SJCRH30 (cell line): Measurements from ENCODE around the gene RALGAPA1. TPM values are rescaled to one million over a fixed set of nuclear protein-coding genes. Genes with fewer than 3 reads are reported as not detected.

Experiments used
- DNase-seq, 2 experiments: peaks; one replicate each; pipeline ENCODE4 v3.0.0-alpha.2; 2015 to 2020
- H3K27ac ChIP-seq: fragments of 250-450 bp; sonication (Bioruptor Pico); 2 replicates; pipeline ENCODE4 v1.5.1; 2020; ENCODE audit warnings: mild to moderate bottlenecking, moderate library complexity
- H3K27me3 ChIP-seq: fragments of 250-450 bp; sonication (Bioruptor Pico); 2 replicates; pipeline ENCODE4 v1.5.1; 2020; ENCODE audit warnings: mild to moderate bottlenecking, moderate library complexity
- H3K36me3 ChIP-seq: fragments of 250-450 bp; sonication (Bioruptor Pico); 2 replicates; pipeline ENCODE4 v1.5.1; 2020; ENCODE audit warnings: mild to moderate bottlenecking, moderate library complexity
- H3K4me1 ChIP-seq: fragments of 250-450 bp; sonication (Bioruptor Pico); 2 replicates; pipeline ENCODE4 v1.5.1; 2020; ENCODE audit warnings: mild to moderate bottlenecking, moderate library complexity
- H3K4me3 ChIP-seq: fragments of 250-450 bp; sonication (Bioruptor Pico); 2 replicates; pipeline ENCODE4 v1.5.1; 2020; ENCODE audit warnings: mild to moderate bottlenecking, moderate library complexity
- H3K9me3 ChIP-seq: fragments of 250-450 bp; sonication (Bioruptor Pico); replicated peaks from 2 replicates; pipeline ENCODE4 v1.5.1; 2020; ENCODE audit warnings: mild to moderate bottlenecking, moderate library complexity
- total RNA-seq: library from RNA; depleted of rRNA; stranded (reverse); fragments of >200 nt; shearing (Covaris generic); gene quantifications from 2 replicates; pipeline ENCODE4 v1.2.3, GENCODE V29; 2014; rRNA removed

RALGAPA1 gene
- total RNA-seq, 1 experiment from 2014 or later = 25.9 TPM

DNA sequence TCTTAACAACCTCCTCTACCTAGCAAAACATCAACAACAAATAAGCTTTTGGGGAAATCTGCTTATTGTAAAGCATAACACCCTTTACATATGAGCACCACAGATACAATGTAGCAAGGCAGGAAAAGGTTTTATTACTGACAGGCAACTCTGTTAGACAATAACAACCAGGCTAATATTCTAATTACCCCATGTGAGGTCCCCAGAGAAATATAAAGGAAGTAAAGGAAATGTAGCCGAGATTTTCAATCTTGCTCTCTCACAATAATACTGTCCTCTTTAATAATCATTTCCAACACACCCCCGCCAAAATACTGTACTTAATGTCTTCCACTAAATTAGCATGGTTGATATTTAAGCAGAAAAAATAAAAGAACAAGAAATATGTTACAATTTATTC is 289.1 kb downstream of the RALGAPA1 start:
- H3K4me3 ChIP-seq = no peak overlapping the region
- no peak overlapping the region for H3K27ac ChIP-seq
- H3K27me3 ChIP-seq = no peaks in the 10 kb centered on the region
- DNase-seq = no peak
- H3K36me3 ChIP-seq = no peaks in the 10 kb centered on the region
- no peaks in the 10 kb centered on the region for H3K4me1 ChIP-seq
- no peaks in the 10 kb centered on the region for H3K9me3 ChIP-seq

GRCh38 chr14:35515916-35516315 is 293.2 kb downstream of the RALGAPA1 start:
- no peak overlapping the region for H3K4me3 ChIP-seq
- H3K36me3 ChIP-seq = no peaks in the 10 kb centered on the region
- H3K27me3 ChIP-seq = no peaks in the 10 kb centered on the region
- H3K27ac ChIP-seq = no peak overlapping the region
- DNase-seq = no peak
- no peaks in the 10 kb centered on the region for H3K4me1 ChIP-seq
- H3K9me3 ChIP-seq = no peaks in the 10 kb centered on the region

- no peaks in the 10 kb centered on the region for H3K4me1 ChIP-seq
- H3K36me3 ChIP-seq = no peaks in the 10 kb centered on the region
- H3K27me3 ChIP-seq = no peaks in the 10 kb centered on the region
- no peak overlapping the region for H3K4me3 ChIP-seq
- no peak overlapping the region for H3K27ac ChIP-seq
- DNase-seq = no peak
- no peaks in the 10 kb centered on the region for H3K9me3 ChIP-seq
These were observed 296.3 kb downstream of the RALGAPA1 start for GRCh38 chr14:35512765-35513164.

DNA sequence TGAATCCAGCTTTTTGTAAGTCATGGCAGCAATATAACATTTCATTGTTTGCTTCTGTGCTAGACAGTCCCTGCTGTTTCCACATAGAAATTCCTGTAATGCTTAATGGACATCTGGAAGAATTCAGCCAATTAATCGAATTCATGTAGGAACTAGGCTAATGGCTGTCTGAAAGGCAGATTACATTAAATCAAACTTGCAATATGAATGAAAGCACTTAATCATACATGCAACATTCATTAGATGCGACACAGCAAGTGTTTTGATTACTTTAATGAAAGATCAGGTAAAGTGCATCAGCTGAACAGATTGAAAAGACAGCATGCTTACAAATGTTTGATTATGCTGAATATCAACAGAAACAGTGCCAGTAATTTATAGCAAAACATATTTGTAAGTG is 299.2 kb downstream of the RALGAPA1 start:
- Histone ChIP-seq H3K27ac (no peak overlapping the region), H3K4me1 (no peaks in the 10 kb centered on the region), H3K27me3 (no peaks in the 10 kb centered on the region), H3K4me3 (no peak overlapping the region), H3K36me3 (no peaks in the 10 kb centered on the region), H3K9me3 (no peaks in the 10 kb centered on the region)
- no peak for DNase-seq

DNA sequence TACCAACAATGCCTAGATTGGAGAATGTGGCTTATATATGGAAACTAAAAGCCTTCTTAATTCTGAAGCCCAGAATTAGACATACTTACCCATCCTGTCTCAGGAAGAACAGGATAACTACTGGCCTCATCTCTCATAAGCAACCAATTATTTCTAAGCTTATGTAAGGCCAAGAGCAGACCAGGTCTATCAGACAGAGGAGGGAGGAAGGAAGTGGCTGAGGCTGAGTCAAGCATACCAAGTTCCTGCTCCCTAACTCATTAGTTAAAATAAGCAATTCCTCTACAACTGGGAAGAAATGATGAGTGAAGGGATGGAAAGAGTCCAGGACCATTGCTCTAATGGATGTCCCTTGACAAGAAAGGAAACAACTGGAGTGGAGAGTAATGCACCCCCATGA is 302.2 kb downstream of the RALGAPA1 start:
- H3K27me3 ChIP-seq = no peaks in the 10 kb centered on the region
- no peak overlapping the region for H3K4me3 ChIP-seq
- DNase-seq = no peak
- no peak overlapping the region for H3K27ac ChIP-seq
- no peaks in the 10 kb centered on the region for H3K9me3 ChIP-seq
- H3K4me1 ChIP-seq = no peaks in the 10 kb centered on the region
- H3K36me3 ChIP-seq = no peaks in the 10 kb centered on the region

DNA sequence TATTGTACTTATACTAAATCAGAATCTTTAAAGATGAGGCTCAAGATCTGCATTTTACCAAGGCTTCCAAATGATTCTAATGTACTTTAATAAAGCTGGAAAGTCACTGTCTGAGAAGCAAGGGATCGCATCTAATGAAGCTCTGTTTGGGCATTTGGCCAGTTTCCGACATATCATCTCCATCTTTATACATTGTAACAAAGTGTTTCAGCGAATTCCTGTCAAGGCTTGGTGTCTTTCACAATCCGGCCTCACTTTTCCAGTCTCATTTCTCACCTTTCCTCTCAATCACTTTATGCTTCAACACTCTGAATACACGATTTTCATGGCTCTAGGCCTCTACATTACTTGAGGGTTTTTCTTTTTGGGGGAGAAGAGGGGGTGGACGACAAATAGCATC is 302.6 kb downstream of the RALGAPA1 start:
- no peak overlapping the region for H3K27ac ChIP-seq
- H3K27me3 ChIP-seq = no peaks in the 10 kb centered on the region
- no peaks in the 10 kb centered on the region for H3K36me3 ChIP-seq
- no peak overlapping the region for H3K4me3 ChIP-seq
- no peak for DNase-seq
- H3K4me1 ChIP-seq = no peaks in the 10 kb centered on the region
- H3K9me3 ChIP-seq = no peaks in the 10 kb centered on the region

GRCh38 chr14:35504260-35504659 is 304.8 kb downstream of the RALGAPA1 start:
- Histone ChIP-seq H3K4me3 (no peak overlapping the region), H3K27me3 (no peaks in the 10 kb centered on the region), H3K27ac (no peak overlapping the region), H3K9me3 (no peaks in the 10 kb centered on the region), H3K4me1 (no peaks in the 10 kb centered on the region), H3K36me3 (no peaks in the 10 kb centered on the region)
- DNase-seq = no peak

DNA sequence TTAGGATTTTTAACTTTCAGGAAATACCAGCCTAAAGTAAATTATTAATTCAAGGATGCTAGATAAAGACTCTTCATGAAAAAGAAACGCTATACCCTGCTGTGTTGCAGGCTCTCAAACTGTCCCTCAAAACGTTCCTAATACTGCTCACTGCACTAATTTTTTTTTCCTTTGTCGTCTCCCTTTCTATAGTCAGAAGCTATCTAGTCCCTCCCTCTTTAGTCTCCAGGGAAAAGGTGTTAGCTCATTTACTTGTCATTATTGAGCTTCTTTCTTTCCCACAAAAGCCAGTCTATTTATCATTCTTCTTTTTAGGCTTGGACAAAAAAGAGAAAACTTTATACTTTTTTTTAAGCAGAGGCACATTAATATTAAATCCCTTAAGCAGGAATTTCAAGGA is 305.4 kb downstream of the RALGAPA1 start:
- DNase-seq = no peak
- H3K4me1 ChIP-seq = no peaks in the 10 kb centered on the region
- no peak overlapping the region for H3K4me3 ChIP-seq
- no peaks in the 10 kb centered on the region for H3K36me3 ChIP-seq
- H3K9me3 ChIP-seq = no peaks in the 10 kb centered on the region
- H3K27me3 ChIP-seq = no peaks in the 10 kb centered on the region
- H3K27ac ChIP-seq = no peak overlapping the region

DNA sequence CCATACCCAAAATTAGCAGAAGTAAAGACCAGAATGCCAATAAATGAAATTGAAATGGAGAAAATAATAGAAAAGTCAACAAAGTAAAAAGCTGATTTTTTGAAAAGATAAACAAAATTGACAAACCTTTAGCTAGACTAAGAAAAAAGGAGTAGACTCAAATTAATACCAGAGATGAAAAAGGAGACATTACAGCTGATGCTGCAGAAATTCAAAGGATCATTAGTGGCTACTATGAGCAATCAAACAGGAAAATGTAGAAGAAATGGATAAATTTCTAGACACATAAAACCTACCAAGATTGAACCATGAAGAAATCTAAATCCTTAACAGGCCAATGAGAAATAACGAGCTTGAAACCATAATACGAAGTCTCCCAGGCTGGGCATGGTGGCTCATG is 309.9 kb downstream of the RALGAPA1 start:
- Histone ChIP-seq H3K27me3 (no peaks in the 10 kb centered on the region), H3K4me3 (no peak overlapping the region), H3K9me3 (no peaks in the 10 kb centered on the region), H3K36me3 (no peaks in the 10 kb centered on the region), H3K4me1 (no peaks in the 10 kb centered on the region), H3K27ac (no peak overlapping the region)
- no peak for DNase-seq

- Histone ChIP-seq H3K27ac (no peak overlapping the region), H3K36me3 (no peaks in the 10 kb centered on the region), H3K4me1 (no peaks in the 10 kb centered on the region), H3K9me3 (0 out of 2 replicates have a peak, but pooled peaks cover 3% of the 10 kb centered on the region), H3K4me3 (no peak overlapping the region), H3K27me3 (no peaks in the 10 kb centered on the region)
- no peak for DNase-seq
These were observed 313.8 kb downstream of the RALGAPA1 start for GRCh38 chr14:35495278-35495677.

GRCh38 chr14:35492569-35493014 is 316.5 kb downstream of the RALGAPA1 start:
- Histone ChIP-seq H3K4me1 (no peaks in the 10 kb centered on the region), H3K27me3 (no peaks in the 10 kb centered on the region), H3K27ac (no peak overlapping the region), H3K36me3 (no peaks in the 10 kb centered on the region), H3K4me3 (no peak overlapping the region), H3K9me3 (0 out of 2 replicates have a peak, but pooled peaks cover 3% of the 10 kb centered on the region)
- no peak for DNase-seq

Other genes with a start within 250 kb of the RALGAPA1 start
- 19.7 and 19.9 TPM in 2 replicates for gene BRMS1L, start 17.0 kb upstream of the RALGAPA1 start, total RNA-seq